ENCODE measurements around the gene PFN1.

The PFN1 gene

GRCh38 chr17:4897198-4897687, 51.1 kb downstream of the PFN1 start:
- DNase-seq (ENCODE audit: low read depth in 1 of 2, low spot score in 1 of 2), result no peak

GRCh38 chr17:4896332-4897197, 51.8 kb downstream of the PFN1 start:
- DNase-seq (ENCODE audit: low read depth in 1 of 2, low spot score in 1 of 2), result no peak

GRCh38 chr17:4895657-4896331, 52.5 kb downstream of the PFN1 start:
- DNase-seq (ENCODE audit: low read depth in 1 of 2, low spot score in 1 of 2), result no peak

Data from activated T-helper 1 cell treated with anti-CD3 and anti-CD28 coated beads, Interleukin-2, amount 50 U/mL, for 16 hours (primary cell).